ENCODE measurements around the gene GNAZ. TPM values are rescaled to one million over a fixed set of nuclear protein-coding genes. Genes with fewer than 3 reads are reported as not detected.

The GNAZ gene
- total RNA-seq, 1 experiment from 2014 or later = 11.1 TPM

GRCh38 chr22:23113847-23114720, 43.8 kb downstream of the GNAZ start:
- no TSS peak for BruUV-seq (replicated peaks)
- intact Hi-C loops (cut with micrococcal nuclease) = no loop called here
- ChIA-PET RAD21 (ENCODE audit: low non-redundant PET in 1 of 2, low total read pairs in 2 of 2, uncharacterized antibody in 2 of 2, unreplicated experiment in 2 of 2) (no interaction called here), POLR2A (no interaction called here), CTCF (interaction anchor here (0.6 kb wide), 1 partner anchor 99 kb away, joined by 4 read pairs; no protein-coding TSS in a partner anchor)
- no peak overlapping the region for H3K27ac ChIP-seq (ENCODE audit: low read depth, low read length)
- no peak overlapping the region for H3K9ac ChIP-seq (ENCODE audit: low read length)
- H2AFZ ChIP-seq (ENCODE audit: low read depth, low read length, poor library complexity, severe bottlenecking) = no peak overlapping the region
- no peaks in the 10 kb centered on the region for H3K27me3 ChIP-seq (ENCODE audit: insufficient read depth, low read length)
- H3K9me2 ChIP-seq (ENCODE audit: insufficient read depth) = no peaks in the 10 kb centered on the region
- H3K4me1 ChIP-seq (ENCODE audit: control insufficient read depth in 1 of 2, insufficient read depth in 2 of 2, low read length in 2 of 2) = peaks cover 0 to 6% of the 10 kb centered on the region in 2 experiments; a peak in 1 of 4 replicates
- no peak for TF ChIP-seq YY1 (IDR thresholded peaks at IDR 0.05; ENCODE audit: extremely low read depth, insufficient replicate concordance, low read depth, low read length)
- no peak for TF ChIP-seq ATF3 (IDR thresholded peaks at IDR 0.05)
- no peak for TF ChIP-seq POLR2A (IDR thresholded peaks at IDR 0.05; ENCODE audit: borderline replicate concordance, extremely low read depth, insufficient read depth, insufficient read length)
- TF ChIP-seq SP1 (IDR thresholded peaks at IDR 0.05; ENCODE audit: low read depth) = no peak
- TF ChIP-seq ZNF274 (IDR thresholded peaks at IDR 0.05; ENCODE audit: low read depth, low read length) = no peak
- TF ChIP-seq RAD21 (IDR thresholded peaks at IDR 0.05; ENCODE audit: low read depth) = no peak
- no peak for TF ChIP-seq POLR2AphosphoS5 (IDR thresholded peaks at IDR 0.05; ENCODE audit: low read depth, low read length)
- TF ChIP-seq TCF7L2 (IDR thresholded peaks at IDR 0.05; ENCODE audit: borderline replicate concordance, extremely low read depth, insufficient read depth, insufficient read length) = no peak
- no peak for TF ChIP-seq SRF (IDR thresholded peaks at IDR 0.05; ENCODE audit: low read depth)
- H4K20me1 ChIP-seq (ENCODE audit: insufficient read depth) = no peaks in the 10 kb centered on the region
- no peak overlapping the region for H3K4me2 ChIP-seq (ENCODE audit: low read length)
- DNase-seq (ENCODE audit: low read depth, low spot score) (no peak), ATAC-seq (no peak)
- no peak overlapping the region for H3K4me3 ChIP-seq (replicated peaks in 1 of 2; ENCODE audit: low read depth in 1 of 2, low read length in 2 of 2)
- no peaks in the 10 kb centered on the region for H3K79me2 ChIP-seq (ENCODE audit: insufficient read depth, low read length)
- no peaks in the 10 kb centered on the region for H3K9me3 ChIP-seq (ENCODE audit: control insufficient read depth in 1 of 2, insufficient read depth in 1 of 2, low read depth in 1 of 2, low read length in 2 of 2)
- no peaks in the 10 kb centered on the region for H3K36me3 ChIP-seq (ENCODE audit: control insufficient read depth in 1 of 2, insufficient read depth in 2 of 2, low read length in 2 of 2)

GRCh38 chr22:23114721-23115020, 44.4 kb downstream of the GNAZ start:
- ChIA-PET RAD21 (ENCODE audit: low non-redundant PET in 1 of 2, low total read pairs in 2 of 2, uncharacterized antibody in 2 of 2, unreplicated experiment in 2 of 2) (no interaction called here), POLR2A (no interaction called here), CTCF (no interaction called here)
- H3K79me2 ChIP-seq (ENCODE audit: insufficient read depth, low read length) = no peaks in the 10 kb centered on the region
- no peak overlapping the region for H3K9ac ChIP-seq (ENCODE audit: low read length)
- H4K20me1 ChIP-seq (ENCODE audit: insufficient read depth) = no peaks in the 10 kb centered on the region
- ATAC-seq (no peak), DNase-seq (ENCODE audit: low read depth, low spot score) (no peak)
- TF ChIP-seq POLR2A (IDR thresholded peaks at IDR 0.05; ENCODE audit: borderline replicate concordance, extremely low read depth, insufficient read depth, insufficient read length) (no peak), YY1 (IDR thresholded peaks at IDR 0.05; ENCODE audit: extremely low read depth, insufficient replicate concordance, low read depth, low read length) (no peak), FOSL1 (IDR thresholded peaks at IDR 0.05; ENCODE audit: low read depth) (no peak), TCF7L2 (IDR thresholded peaks at IDR 0.05; ENCODE audit: borderline replicate concordance, extremely low read depth, insufficient read depth, insufficient read length) (no peak), CTCF (IDR thresholded peaks at IDR 0.05 in 2 of 3, conservative IDR thresholded peaks at IDR 0.05 in 1 of 3; ENCODE audit: borderline replicate concordance in 1 of 3, insufficient read depth in 1 of 3, low read depth in 2 of 3, low read length in 2 of 3) (no peak), SIN3A (IDR thresholded peaks at IDR 0.05; ENCODE audit: low read depth) (no peak), POLR2AphosphoS5 (IDR thresholded peaks at IDR 0.05; ENCODE audit: low read depth, low read length) (no peak), JUND (IDR thresholded peaks at IDR 0.05) (no peak), CEBPB (IDR thresholded peaks at IDR 0.05; ENCODE audit: low read depth) (no peak)
- no TSS peak for BruUV-seq (replicated peaks)
- H3K4me1 ChIP-seq (ENCODE audit: control insufficient read depth in 1 of 2, insufficient read depth in 2 of 2, low read length in 2 of 2) = peaks cover 0 to 6% of the 10 kb centered on the region in 2 experiments; a peak in 1 of 4 replicates
- H3K27ac ChIP-seq (ENCODE audit: low read depth, low read length) = no peak overlapping the region
- H3K4me2 ChIP-seq (ENCODE audit: low read length) = no peak overlapping the region
- no peak overlapping the region for H3K4me3 ChIP-seq (replicated peaks in 1 of 2; ENCODE audit: low read depth in 1 of 2, low read length in 2 of 2)
- intact Hi-C loops (cut with micrococcal nuclease) = no loop called here
- H3K9me2 ChIP-seq (ENCODE audit: insufficient read depth) = no peaks in the 10 kb centered on the region
- H3K9me3 ChIP-seq (ENCODE audit: control insufficient read depth in 1 of 2, insufficient read depth in 1 of 2, low read depth in 1 of 2, low read length in 2 of 2) = no peaks in the 10 kb centered on the region
- no peak overlapping the region for H2AFZ ChIP-seq (ENCODE audit: low read depth, low read length, poor library complexity, severe bottlenecking)
- H3K36me3 ChIP-seq (ENCODE audit: control insufficient read depth in 1 of 2, insufficient read depth in 2 of 2, low read length in 2 of 2) = no peaks in the 10 kb centered on the region
- H3K27me3 ChIP-seq (ENCODE audit: insufficient read depth, low read length) = no peaks in the 10 kb centered on the region

Data from HCT116 (cell line).